ENCODE data around the gene ATP2C2. TPM values are rescaled to one million over a fixed set of nuclear protein-coding genes. Genes with fewer than 3 reads are reported as not detected.
A peak's percentile ranks its signal among the peaks of the same experiment; 100 is the strongest.

The ATP2C2 gene
- total and polyA plus RNA-seq, 12 donors, result 0.07 to 2.2 (median 0.54) TPM; not detected in 2

DNA sequence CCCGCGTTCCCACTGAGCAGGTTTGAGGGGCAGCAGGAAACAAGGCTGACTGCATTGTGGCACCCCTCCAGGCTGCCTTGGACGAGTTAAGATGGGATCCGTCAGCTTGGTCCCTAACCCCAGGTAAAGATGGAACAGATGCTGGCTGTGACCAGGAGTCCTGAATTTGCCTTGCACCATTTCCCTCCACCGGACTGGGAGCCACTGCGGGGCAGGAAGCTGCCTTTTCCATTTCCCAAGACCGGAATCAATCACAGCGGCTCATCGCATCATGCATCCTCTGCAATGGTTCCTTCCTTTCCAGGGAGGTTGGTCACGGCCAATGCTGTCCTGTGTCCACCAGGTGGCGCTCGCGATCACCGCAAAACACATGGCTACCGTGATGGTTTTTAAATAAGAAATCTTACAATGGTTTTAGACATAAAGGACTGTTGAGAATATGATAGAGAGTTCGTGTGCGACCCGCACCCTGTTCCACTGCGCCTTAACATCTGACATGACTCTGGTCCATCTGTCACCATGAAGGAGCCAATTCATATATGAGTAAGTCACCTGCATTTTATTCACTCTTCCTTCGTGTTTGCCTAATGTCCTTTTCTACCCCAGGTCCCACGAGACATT is 143.0 kb downstream of the ATP2C2 start:
- 5 to 11% (median 7%) methylated on average over 16 to 21 of the region's 21 CpGs for WGBS, 4 donors
- H3K9me3 ChIP-seq (replicated peaks in 1 of 3), result no peaks in the 10 kb centered on the region
- H3K36me3 ChIP-seq (replicated peaks in 1 of 2), result no peaks in the 10 kb centered on the region
- DNase-seq, result peak; percentile 78 to 95 (median 82)
- peaks cover 0 to 4% of the 10 kb centered on the region in 2 donors for H3K4me1 ChIP-seq (replicated peaks in 1 of 2)
- intact Hi-C loops (cut with DNase I), result loop anchor here in 1 of 2 donors (5.0 kb wide), 2 partner anchors 106 to 216 kb away; partner anchors contain the start of gene COTL1
- no peaks in the 10 kb centered on the region for H3K27me3 ChIP-seq
- no peak overlapping the region for H3K27ac ChIP-seq
- TF ChIP-seq, protein P1, sequence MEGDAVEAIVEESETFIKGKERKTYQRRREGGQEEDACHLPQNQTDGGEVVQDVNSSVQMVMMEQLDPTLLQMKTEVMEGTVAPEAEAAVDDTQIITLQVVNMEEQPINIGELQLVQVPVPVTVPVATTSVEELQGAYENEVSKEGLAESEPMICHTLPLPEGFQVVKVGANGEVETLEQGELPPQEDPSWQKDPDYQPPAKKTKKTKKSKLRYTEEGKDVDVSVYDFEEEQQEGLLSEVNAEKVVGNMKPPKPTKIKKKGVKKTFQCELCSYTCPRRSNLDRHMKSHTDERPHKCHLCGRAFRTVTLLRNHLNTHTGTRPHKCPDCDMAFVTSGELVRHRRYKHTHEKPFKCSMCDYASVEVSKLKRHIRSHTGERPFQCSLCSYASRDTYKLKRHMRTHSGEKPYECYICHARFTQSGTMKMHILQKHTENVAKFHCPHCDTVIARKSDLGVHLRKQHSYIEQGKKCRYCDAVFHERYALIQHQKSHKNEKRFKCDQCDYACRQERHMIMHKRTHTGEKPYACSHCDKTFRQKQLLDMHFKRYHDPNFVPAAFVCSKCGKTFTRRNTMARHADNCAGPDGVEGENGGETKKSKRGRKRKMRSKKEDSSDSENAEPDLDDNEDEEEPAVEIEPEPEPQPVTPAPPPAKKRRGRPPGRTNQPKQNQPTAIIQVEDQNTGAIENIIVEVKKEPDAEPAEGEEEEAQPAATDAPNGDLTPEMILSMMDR (IDR thresholded peaks at IDR 0.05), result peak; percentile 92 to 99 (median 96)
- TF ChIP-seq POLR2A (IDR thresholded peaks at IDR 0.05), result no peak
- H3K4me3 ChIP-seq, result no peak overlapping the region

DNA sequence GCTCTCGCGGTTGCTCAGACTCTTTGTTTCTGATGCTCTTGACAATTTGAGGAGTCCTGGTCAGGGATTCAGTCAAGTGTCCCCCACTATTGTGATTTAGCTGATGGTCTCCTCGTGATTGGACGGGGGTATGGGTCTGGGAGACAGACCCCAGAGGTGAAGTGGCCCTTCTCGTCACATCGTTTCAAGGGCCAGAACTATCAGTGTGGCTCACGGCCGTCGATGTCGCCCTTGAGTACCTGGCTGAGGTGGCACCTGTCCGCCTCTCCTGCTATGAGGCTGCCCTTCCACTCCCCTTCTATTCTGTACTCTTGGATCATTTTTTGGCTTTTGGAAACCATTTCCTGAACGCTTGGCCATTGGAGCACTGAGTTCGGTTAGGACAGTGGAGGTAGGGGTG is 143.5 kb downstream of the ATP2C2 start:
- Histone ChIP-seq H3K36me3 (replicated peaks in 1 of 2) (no peaks in the 10 kb centered on the region), H3K27me3 (no peaks in the 10 kb centered on the region), H3K27ac (no peak overlapping the region), H3K4me1 (replicated peaks in 1 of 2) (peaks cover 0 to 4% of the 10 kb centered on the region in 2 donors), H3K4me3 (no peak overlapping the region), H3K9me3 (replicated peaks in 1 of 3) (no peaks in the 10 kb centered on the region)
- intact Hi-C loops (cut with DNase I), result loop anchor here (2.0 to 5.0 kb wide), 3 partner anchors 105 to 215 kb away; partner anchors contain the start of gene COTL1 (in 1 of the 2)
- 53 to 62% (median 60%) methylated on average over 8 to 13 of the region's 13 CpGs for WGBS, 4 donors
- DNase-seq, result no peak
- TF ChIP-seq, protein P1 (IDR thresholded peaks at IDR 0.05), result no peak
- TF ChIP-seq POLR2A (IDR thresholded peaks at IDR 0.05), result no peak

DNA sequence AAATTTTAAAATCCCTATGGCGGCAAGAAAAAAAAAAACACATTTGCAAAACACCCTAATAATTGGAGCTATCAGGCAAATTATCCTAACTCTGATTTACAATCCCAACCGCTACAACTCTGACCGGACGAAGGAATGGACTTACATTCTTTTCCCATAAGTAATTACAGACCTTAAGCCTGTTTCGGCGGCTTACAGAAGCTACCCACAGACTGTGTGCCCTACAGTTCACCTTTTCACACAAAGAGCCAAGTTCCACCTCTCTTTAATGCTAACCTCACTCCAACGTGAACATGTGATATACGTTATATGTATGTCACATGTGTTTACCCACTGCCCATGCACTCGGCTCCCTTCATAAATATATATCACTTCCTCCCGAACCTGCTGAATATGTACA is 144.8 kb downstream of the ATP2C2 start:
- 84 to 90% (median 87%) methylated on average over 10 of the region's 10 CpGs for WGBS, 4 donors
- no peak for TF ChIP-seq POLR2A (IDR thresholded peaks at IDR 0.05)
- TF ChIP-seq, protein P1 (IDR thresholded peaks at IDR 0.05), result no peak
- Histone ChIP-seq H3K4me1 (replicated peaks in 1 of 2) (peaks cover 0 to 4% of the 10 kb centered on the region in 2 donors), H3K4me3 (no peak overlapping the region), H3K9me3 (replicated peaks in 1 of 3) (no peaks in the 10 kb centered on the region), H3K27me3 (no peaks in the 10 kb centered on the region), H3K36me3 (replicated peaks in 1 of 2) (no peaks in the 10 kb centered on the region), H3K27ac (no peak overlapping the region)
- DNase-seq, result no peak
- intact Hi-C loops (cut with DNase I), result loop anchor here (2.0 to 5.0 kb wide), 3 partner anchors 104 to 214 kb away; partner anchors contain the start of gene COTL1 (in 1 of the 2)

DNA sequence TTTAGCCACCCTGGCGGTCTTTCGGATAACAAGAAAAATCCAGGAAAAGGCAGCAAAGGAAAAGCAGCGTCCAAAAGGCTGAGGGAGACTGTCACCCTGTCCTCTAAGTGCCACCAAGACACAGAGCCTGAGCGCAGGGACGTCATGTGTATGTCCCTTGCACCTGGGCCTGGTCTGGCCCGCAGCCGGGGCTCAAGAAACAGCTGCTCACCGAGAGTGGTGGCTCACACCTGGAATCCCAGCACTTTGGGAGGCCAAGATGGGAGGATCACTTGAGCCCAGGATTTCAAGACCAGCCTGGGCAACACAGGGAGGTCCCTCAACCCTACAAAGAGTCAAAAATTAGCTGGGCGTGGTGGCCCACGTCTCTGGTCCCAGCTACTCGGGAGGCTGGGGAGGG is 145.3 kb downstream of the ATP2C2 start:
- Histone ChIP-seq H3K9me3 (replicated peaks in 1 of 3) (no peaks in the 10 kb centered on the region), H3K36me3 (replicated peaks in 1 of 2) (no peaks in the 10 kb centered on the region), H3K27ac (no peak overlapping the region), H3K4me3 (no peak overlapping the region), H3K27me3 (no peaks in the 10 kb centered on the region), H3K4me1 (replicated peaks in 1 of 2) (peaks cover 0 to 4% of the 10 kb centered on the region in 2 donors)
- intact Hi-C loops (cut with DNase I), result loop anchor here (2.0 to 5.0 kb wide), 3 partner anchors 104 to 214 kb away; partner anchors contain the start of gene COTL1 (in 1 of the 2)
- no peak for TF ChIP-seq POLR2A (IDR thresholded peaks at IDR 0.05)
- TF ChIP-seq, protein P1 (IDR thresholded peaks at IDR 0.05), result no peak
- no peak for DNase-seq
- 75 to 80% (median 79%) methylated on average over 7 to 11 of the region's 11 CpGs for WGBS, 4 donors

Other genes with a start within 250 kb of the ATP2C2 start
- gene HSDL1, start 223.4 kb upstream of the ATP2C2 start, total RNA-seq, result 100 to 1,000 TPM in 1 of 9 donors, 10 to 100 TPM in 8; 19.0 to 122 (median 34.1) TPM
- gene HSDL1, start 223.4 kb upstream of the ATP2C2 start, polyA plus RNA-seq, result 10 to 100 TPM; 18.8 to 33.5 (median 28.6) TPM
- 10 to 100 TPM in 1 of 9 donors, 1 to 10 TPM in 6, under 1 TPM in 2; 0.67 to 12.0 (median 2.3) TPM for gene DNAAF1, start 223.2 kb upstream of the ATP2C2 start, total RNA-seq
- gene DNAAF1, start 223.2 kb upstream of the ATP2C2 start, polyA plus RNA-seq, result 10 to 100 TPM in 2 of 3 donors, 1 to 10 TPM in 1; 5.3 to 17.9 (median 10.4) TPM
- gene TAF1C, start 181.5 kb upstream of the ATP2C2 start, total RNA-seq, result 10 to 100 TPM; 18.9 to 66.7 (median 38.0) TPM
- 100 to 1,000 TPM in 1 of 3 donors, 10 to 100 TPM in 1, 1 to 10 TPM in 1; 6.4 to 205 (median 75.1) TPM for gene TAF1C, start 181.5 kb upstream of the ATP2C2 start, polyA plus RNA-seq
- gene ADAD2, start 177.4 kb upstream of the ATP2C2 start, total RNA-seq, result 1 to 10 TPM in 1 of 9 donors, under 1 TPM in 6, not detected in 2; 0.12 to 1.2 (median 0.55) TPM
- gene ADAD2, start 177.4 kb upstream of the ATP2C2 start, polyA plus RNA-seq, result 10 to 100 TPM in 1 of 3 donors, 1 to 10 TPM in 1, not detected in 1; 2.3 to 11.6 TPM
- under 1 TPM in 5 of 9 donors, not detected in 4; under 0.01 to 0.95 (median 0.28) TPM for gene KCNG4, start 128.5 kb upstream of the ATP2C2 start, total RNA-seq
- gene KCNG4, start 128.5 kb upstream of the ATP2C2 start, polyA plus RNA-seq, result 1 to 10 TPM in 1 of 3 donors, under 1 TPM in 2; 0.20 to 1.3 (median 0.46) TPM
- 100 to 1,000 TPM in 1 of 9 donors, 10 to 100 TPM in 7, 1 to 10 TPM in 1; 9.6 to 284 (median 37.5) TPM for gene WFDC1, start 73.7 kb upstream of the ATP2C2 start, total RNA-seq
- gene WFDC1, start 73.7 kb upstream of the ATP2C2 start, polyA plus RNA-seq, result 10 to 100 TPM; 17.8 to 69.5 (median 42.1) TPM
- 10 to 100 TPM in 3 of 9 donors, 1 to 10 TPM in 6; 3.6 to 14.1 (median 7.6) TPM for gene MEAK7, start 136.1 kb downstream of the ATP2C2 start, total RNA-seq
- gene MEAK7, start 136.1 kb downstream of the ATP2C2 start, polyA plus RNA-seq, result 1 to 10 TPM; 3.8 to 4.2 (median 4.2) TPM
- 10 to 100 TPM; 20.1 to 93.8 (median 56.8) TPM for gene COTL1, start 249.5 kb downstream of the ATP2C2 start, total RNA-seq
- gene COTL1, start 249.5 kb downstream of the ATP2C2 start, polyA plus RNA-seq, result 10 to 100 TPM; 45.4 to 54.5 (median 53.0) TPM